ENCODE results near the gene NAV3. TPM values are rescaled to one million over a fixed set of nuclear protein-coding genes. Genes with fewer than 3 reads are reported as not detected.
"Not testable (repeated sequence)": the region's sequence is repeated elsewhere in the genome, so short reads cannot be mapped to it uniquely, and the experiment has no call there.

The NAV3 gene
- total and polyA plus RNA-seq, 2 donors: 1.4 to 5.4 TPM

GRCh38 chr12:78249578-78249977 lies 418.9 kb downstream of the NAV3 start:
- WGBS: 89% methylated on average over 3 of the region's 3 CpGs
- Histone ChIP-seq H3K36me3 (ENCODE audit: control insufficient read depth in 2 of 2, insufficient read depth in 2 of 2, low read length in 1 of 2) (no peaks in the 10 kb centered on the region), H3K4me3 (ENCODE audit: low read length in 2 of 2) (no peak overlapping the region), H3K27ac (ENCODE audit: low read depth in 1 of 2, low read length in 1 of 2) (no peak overlapping the region), H3K27me3 (ENCODE audit: control insufficient read depth in 2 of 2, insufficient read depth in 1 of 2, low read length in 1 of 2) (no peaks in the 10 kb centered on the region), H3K9me3 (ENCODE audit: control insufficient read depth in 2 of 2, insufficient read depth in 1 of 2, low read length in 1 of 2) (no peaks in the 10 kb centered on the region), H3K4me1 (ENCODE audit: control insufficient read depth in 2 of 2, insufficient read depth in 2 of 2, low read length in 2 of 2) (no peaks in the 10 kb centered on the region)
- no peak for DNase-seq (ENCODE audit: low read depth in 6 of 9, low spot score in 9 of 9)

GRCh38 chr12:78257662-78258061 lies 427.0 kb downstream of the NAV3 start:
- H3K4me1 ChIP-seq (ENCODE audit: control insufficient read depth in 2 of 2, insufficient read depth in 2 of 2, low read length in 2 of 2); H3K4me3 ChIP-seq (ENCODE audit: low read length in 2 of 2); H3K27ac ChIP-seq (ENCODE audit: low read depth in 1 of 2, low read length in 1 of 2); H3K36me3 ChIP-seq (ENCODE audit: control insufficient read depth in 2 of 2, insufficient read depth in 2 of 2, low read length in 1 of 2); DNase-seq (ENCODE audit: low read depth in 6 of 9, low spot score in 9 of 9); H3K27me3 ChIP-seq (ENCODE audit: control insufficient read depth in 2 of 2, insufficient read depth in 1 of 2, low read length in 1 of 2); H3K9me3 ChIP-seq (ENCODE audit: control insufficient read depth in 2 of 2, insufficient read depth in 1 of 2, low read length in 1 of 2): not testable (repeated sequence)
- 97% methylated on average over 7 of the region's 7 CpGs for WGBS

GRCh38 chr12:78260976-78261375 lies 430.3 kb downstream of the NAV3 start:
- WGBS: 97% methylated on average over 7 of the region's 7 CpGs
- no peak for DNase-seq (ENCODE audit: low read depth in 6 of 9, low spot score in 9 of 9)

GRCh38 chr12:78261901-78262300 lies 431.2 kb downstream of the NAV3 start:
- Histone ChIP-seq H3K27me3 (ENCODE audit: control insufficient read depth in 2 of 2, insufficient read depth in 1 of 2, low read length in 1 of 2) (no peaks in the 10 kb centered on the region), H3K4me1 (ENCODE audit: control insufficient read depth in 2 of 2, insufficient read depth in 2 of 2, low read length in 2 of 2) (no peaks in the 10 kb centered on the region), H3K9me3 (ENCODE audit: control insufficient read depth in 2 of 2, insufficient read depth in 1 of 2, low read length in 1 of 2) (peaks cover 1 to 7% of the 10 kb centered on the region in 2 donors), H3K36me3 (ENCODE audit: control insufficient read depth in 2 of 2, insufficient read depth in 2 of 2, low read length in 1 of 2) (no peaks in the 10 kb centered on the region), H3K4me3 (ENCODE audit: low read length in 2 of 2) (no peak overlapping the region), H3K27ac (ENCODE audit: low read depth in 1 of 2, low read length in 1 of 2) (no peak overlapping the region)
- WGBS: 82% methylated on average over 2 of the region's 2 CpGs
- DNase-seq (ENCODE audit: low read depth in 6 of 9, low spot score in 9 of 9): no peak

More at GRCh38 chr12:78260976-78261375, 430.3 kb downstream of the NAV3 start:
- Histone ChIP-seq H3K4me3 (ENCODE audit: low read length in 2 of 2) (no peak overlapping the region), H3K27me3 (ENCODE audit: control insufficient read depth in 2 of 2, insufficient read depth in 1 of 2, low read length in 1 of 2) (no peaks in the 10 kb centered on the region), H3K27ac (ENCODE audit: low read depth in 1 of 2, low read length in 1 of 2) (no peak overlapping the region), H3K9me3 (ENCODE audit: control insufficient read depth in 2 of 2, insufficient read depth in 1 of 2, low read length in 1 of 2) (peaks cover 1 to 7% of the 10 kb centered on the region in 2 donors), H3K36me3 (ENCODE audit: control insufficient read depth in 2 of 2, insufficient read depth in 2 of 2, low read length in 1 of 2) (no peaks in the 10 kb centered on the region), H3K4me1 (ENCODE audit: control insufficient read depth in 2 of 2, insufficient read depth in 2 of 2, low read length in 2 of 2) (no peaks in the 10 kb centered on the region)

All from thymus (tissue), 11 donors.